ENCODE measurements around the gene FBXO8.

The FBXO8 gene

DNA sequence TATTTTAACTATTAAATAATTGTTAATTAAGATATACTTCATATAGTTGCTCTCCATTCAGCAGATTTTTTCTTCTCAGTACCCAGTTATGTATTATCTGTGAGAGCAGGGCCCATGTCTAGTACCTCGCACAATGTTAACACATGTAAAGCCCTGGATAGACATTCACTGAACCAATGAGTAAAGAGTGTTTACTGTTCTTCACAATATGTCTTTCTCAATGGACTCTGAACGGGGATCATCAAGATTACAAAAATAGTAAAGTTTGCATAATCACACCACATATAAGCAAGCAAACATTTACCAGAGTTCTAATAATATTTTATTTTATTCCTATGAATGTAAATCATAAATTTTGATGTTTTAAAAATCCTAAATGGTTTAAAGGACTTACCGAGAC, 47.1 kb downstream of the FBXO8 start:
- ChIA-PET CTCF (no interaction called here), POLR2A (ENCODE audit: low non-redundant PET) (no interaction called here)
- no peak overlapping the region for H3K27ac ChIP-seq
- TF ChIP-seq, protein P1, sequence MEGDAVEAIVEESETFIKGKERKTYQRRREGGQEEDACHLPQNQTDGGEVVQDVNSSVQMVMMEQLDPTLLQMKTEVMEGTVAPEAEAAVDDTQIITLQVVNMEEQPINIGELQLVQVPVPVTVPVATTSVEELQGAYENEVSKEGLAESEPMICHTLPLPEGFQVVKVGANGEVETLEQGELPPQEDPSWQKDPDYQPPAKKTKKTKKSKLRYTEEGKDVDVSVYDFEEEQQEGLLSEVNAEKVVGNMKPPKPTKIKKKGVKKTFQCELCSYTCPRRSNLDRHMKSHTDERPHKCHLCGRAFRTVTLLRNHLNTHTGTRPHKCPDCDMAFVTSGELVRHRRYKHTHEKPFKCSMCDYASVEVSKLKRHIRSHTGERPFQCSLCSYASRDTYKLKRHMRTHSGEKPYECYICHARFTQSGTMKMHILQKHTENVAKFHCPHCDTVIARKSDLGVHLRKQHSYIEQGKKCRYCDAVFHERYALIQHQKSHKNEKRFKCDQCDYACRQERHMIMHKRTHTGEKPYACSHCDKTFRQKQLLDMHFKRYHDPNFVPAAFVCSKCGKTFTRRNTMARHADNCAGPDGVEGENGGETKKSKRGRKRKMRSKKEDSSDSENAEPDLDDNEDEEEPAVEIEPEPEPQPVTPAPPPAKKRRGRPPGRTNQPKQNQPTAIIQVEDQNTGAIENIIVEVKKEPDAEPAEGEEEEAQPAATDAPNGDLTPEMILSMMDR (conservative IDR thresholded peaks at IDR 0.05; ENCODE audit: low read depth) = no peak
- no peak for DNase-seq (ENCODE audit: low spot score)

DNA sequence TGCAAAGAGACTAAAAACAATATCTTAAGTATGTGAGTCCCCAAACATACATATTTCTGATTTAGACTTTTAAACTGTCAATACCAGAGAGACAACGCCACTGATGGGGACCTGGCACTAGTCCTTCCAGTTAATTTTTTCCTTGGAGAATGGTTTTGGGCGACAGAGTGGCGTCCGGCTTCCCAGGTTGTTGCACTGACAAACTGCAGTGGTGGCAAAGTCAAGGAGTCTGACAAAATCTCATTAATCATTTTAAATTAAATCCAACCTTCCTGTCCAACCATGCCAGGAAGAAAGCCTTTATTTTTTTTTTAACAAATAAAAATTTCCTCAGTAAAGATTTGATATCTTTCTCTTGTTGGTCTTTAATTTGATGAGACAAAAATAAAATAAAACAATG, 52.8 kb downstream of the FBXO8 start:
- POLR2A ChIA-PET (ENCODE audit: low non-redundant PET) = interaction anchor here (0.7 kb wide), 1 partner anchor 912 kb away, joined by 3 read pairs; no protein-coding TSS in a partner anchor
- TF ChIP-seq, protein P1 (conservative IDR thresholded peaks at IDR 0.05; ENCODE audit: low read depth) = no peak
- no peak for DNase-seq (ENCODE audit: low spot score)
- CTCF ChIA-PET = no interaction called here
- no peak overlapping the region for H3K27ac ChIP-seq

DNA sequence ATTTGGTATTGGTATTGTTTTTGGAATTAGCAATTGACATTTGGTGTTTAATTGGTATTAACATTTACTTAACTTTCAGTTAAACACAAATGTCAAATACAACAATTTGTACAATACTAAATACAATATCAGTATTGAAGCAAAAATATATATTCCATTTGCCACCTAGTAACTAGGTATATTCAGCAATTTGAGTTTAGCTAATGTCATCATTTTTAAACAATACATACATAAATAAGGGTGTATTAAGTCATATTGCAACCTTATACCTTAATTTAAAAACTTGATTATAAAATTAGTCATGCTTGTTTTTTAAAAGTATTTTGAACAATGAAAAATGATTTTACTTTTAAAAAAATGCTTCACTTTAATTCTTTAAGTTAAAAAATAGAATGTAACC, 53.3 kb downstream of the FBXO8 start:
- POLR2A ChIA-PET (ENCODE audit: low non-redundant PET) = no interaction called here
- CTCF ChIA-PET = no interaction called here

DNA sequence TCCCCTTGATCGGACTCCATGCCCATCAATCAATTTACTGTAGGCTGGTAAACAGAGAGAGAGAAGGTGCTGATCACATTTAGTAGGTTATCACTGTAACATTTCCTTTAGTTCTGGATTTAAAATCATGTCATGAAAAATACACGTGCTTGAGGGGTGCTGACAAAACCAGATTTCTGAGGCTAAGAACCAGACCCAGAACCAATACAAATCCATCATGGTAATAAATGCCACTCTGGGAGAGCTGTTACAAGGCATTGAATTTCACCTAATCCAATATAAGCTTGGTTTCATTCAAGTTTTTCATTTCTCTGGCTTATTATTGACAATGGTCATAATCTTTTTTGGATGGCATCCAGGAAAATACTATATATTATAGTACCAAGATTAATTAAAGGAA, 54.5 kb downstream of the FBXO8 start:
- ChIA-PET CTCF (interaction anchor here (0.6 kb wide), 1 partner anchor 928 kb away, joined by 3 read pairs; no protein-coding TSS in a partner anchor), POLR2A (ENCODE audit: low non-redundant PET) (no interaction called here)
- TF ChIP-seq, protein P1 (conservative IDR thresholded peaks at IDR 0.05; ENCODE audit: low read depth) = no peak
- H3K27ac ChIP-seq = no peak overlapping the region
- DNase-seq (ENCODE audit: low spot score) = no peak

More for the DNA sequence above, 53.3 kb downstream of the FBXO8 start:
- TF ChIP-seq, protein P1 (conservative IDR thresholded peaks at IDR 0.05; ENCODE audit: low read depth) = no peak
- no peak for DNase-seq (ENCODE audit: low spot score)
- H3K27ac ChIP-seq = no peak overlapping the region

DNA sequence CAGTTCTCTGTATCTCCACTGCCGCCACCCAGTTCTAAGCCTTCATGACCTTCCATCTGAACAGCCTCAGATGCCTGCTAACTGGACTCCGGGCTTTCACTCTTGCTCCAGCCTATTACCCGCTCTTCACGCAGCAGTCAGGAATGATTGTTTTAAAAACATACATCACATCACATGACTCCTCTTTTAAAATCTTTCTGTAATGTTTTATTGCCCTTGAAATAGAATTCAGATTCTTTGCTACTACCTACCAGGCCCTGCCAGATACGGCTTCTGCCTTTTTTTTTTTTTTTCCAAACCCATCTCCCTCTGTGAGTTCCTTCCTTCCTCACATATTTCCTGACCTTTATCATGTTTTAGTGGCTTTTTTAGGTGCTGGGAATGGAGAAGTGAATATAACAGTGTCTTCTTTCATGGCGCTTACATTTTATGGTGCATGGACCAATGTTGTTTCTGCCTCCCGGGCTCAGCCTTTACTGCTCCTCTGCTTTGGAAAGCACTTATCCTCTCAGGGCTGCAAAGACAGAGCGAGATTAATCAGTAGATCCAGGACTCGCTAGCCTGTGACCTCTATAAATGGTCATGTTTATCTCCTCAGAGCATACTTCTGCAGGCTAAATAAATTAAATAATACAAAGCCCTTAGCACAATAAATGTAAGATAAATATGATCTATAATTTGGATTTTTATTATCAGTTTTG, 58.0 kb downstream of the FBXO8 start:
- DNase-seq (ENCODE audit: low spot score) = no peak
- no peak overlapping the region for H3K27ac ChIP-seq
- ChIA-PET POLR2A (ENCODE audit: low non-redundant PET) (no interaction called here), CTCF (no interaction called here)
- TF ChIP-seq, protein P1 (conservative IDR thresholded peaks at IDR 0.05; ENCODE audit: low read depth) = no peak

DNA sequence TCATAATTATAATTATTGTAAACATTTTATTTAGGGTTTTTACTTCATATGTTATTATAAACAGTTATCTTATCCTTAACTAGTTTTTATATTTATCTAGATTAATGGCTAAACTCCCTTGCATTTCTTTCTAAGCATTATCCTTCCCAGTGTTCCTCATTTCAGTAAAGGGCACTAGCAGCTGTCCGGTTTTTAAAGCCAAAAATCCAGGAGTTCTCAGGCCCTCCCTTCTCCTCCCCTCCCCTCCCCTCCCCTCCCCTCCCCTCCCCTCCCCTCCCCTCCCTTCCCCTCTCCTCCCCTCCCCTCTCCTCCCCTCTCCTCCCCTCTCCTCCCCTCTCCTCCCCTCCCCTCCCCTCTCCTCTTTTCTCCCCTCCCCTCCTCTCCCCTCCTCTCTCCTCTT, 58.9 kb downstream of the FBXO8 start:
- no peak for DNase-seq (ENCODE audit: low spot score)
- ChIA-PET POLR2A (ENCODE audit: low non-redundant PET) (no interaction called here), CTCF (no interaction called here)
- TF ChIP-seq, protein P1 (conservative IDR thresholded peaks at IDR 0.05; ENCODE audit: low read depth) = no peak
- H3K27ac ChIP-seq = no peak overlapping the region
